HG03342 (cell line): ENCODE measurements around the gene PRKCB.
A peak's percentile ranks its signal among the peaks of the same experiment; 100 is the strongest.

Experiments
- ATAC-seq: cut with Tn5 transposase; IDR thresholded peaks from one replicate; pipeline ENCODE4 v1.9.1; 2021; ENCODE audit warnings: mild to moderate bottlenecking, moderate library complexity; ENCODE audit not compliant: unreplicated experiment

The PRKCB gene

GRCh38 chr16:23863511-23864422, 28.0 kb downstream of the PRKCB start:
- ATAC-seq, result peak; percentile 72

DNA sequence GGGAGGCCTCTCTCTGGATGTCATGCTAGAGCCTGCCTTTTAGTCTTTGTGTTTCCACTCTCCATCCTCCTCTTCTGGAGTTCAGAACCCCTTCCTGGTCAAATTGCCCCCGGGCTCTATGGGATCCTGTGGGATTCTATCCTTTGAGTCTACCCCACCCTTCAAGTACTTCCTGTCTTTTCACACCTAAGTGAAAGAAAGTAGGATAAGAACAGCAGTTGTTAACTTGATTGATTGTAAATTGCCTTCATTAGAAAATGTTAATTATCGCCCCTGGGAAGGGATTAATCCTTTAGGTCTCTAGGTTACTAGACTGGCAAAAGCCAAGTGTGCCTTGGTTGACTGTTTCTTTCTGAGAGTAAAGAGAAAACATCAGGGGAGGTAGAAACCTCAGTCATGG, 30.1 kb downstream of the PRKCB start:
- no peak for ATAC-seq

DNA sequence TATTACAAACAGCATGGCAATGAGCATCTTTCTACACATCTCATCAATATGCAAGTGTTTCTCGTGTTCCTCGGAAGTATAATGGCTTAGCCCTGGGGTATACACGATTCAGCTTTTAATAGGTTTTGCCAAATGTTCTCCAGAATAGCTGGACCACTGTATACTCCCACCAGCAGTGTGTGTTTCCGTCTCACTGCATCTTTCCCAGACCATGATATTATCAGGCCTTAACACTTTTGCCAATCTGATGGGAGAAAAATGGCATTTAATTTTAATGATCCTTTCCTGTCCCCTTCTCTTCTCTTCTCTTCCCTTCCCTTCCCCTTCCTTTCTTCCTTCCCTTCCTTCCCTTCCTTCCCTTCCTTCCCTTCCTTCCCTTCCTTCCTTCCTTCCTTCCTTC, 30.8 kb downstream of the PRKCB start:
- ATAC-seq, result no peak

DNA sequence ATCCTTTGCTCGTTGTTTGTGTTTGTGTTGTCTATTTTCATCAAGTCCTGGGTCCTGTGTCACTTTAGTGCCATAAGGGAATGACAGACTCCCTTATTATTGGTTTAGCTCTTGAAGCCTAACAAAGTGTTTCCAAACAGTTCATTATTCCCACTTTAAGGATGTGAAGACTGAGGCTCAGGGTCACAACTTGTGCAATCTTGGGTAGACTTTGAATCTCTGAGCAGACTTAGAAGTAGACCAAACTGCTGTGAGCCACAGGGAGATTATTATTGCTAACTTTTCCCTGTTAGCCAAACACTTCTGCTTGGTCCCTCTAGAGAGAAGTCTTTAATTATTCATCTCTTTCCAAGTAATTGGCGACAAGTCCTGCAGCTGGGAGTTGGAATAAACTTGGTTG, 31.8 kb downstream of the PRKCB start:
- no peak for ATAC-seq

GRCh38 chr16:23868136-23868535, 32.4 kb downstream of the PRKCB start:
- no peak for ATAC-seq

DNA sequence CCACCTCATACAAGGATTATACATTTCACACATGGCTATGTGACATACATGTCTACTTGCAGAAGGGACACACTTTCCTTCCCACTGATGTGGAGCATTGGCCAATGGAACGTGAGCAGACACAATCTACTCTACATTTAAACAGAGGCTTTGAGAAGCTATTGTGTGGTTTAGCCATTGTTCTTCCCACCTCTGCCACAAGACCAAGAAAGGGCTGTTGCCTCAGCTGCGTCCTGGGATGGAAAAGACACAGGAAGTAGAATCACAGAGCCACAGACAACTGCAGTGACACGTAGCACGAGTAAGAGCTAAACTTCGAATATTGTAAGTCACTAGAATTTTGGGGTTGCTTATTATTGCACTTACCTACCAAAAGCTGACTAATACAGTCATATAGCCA, 33.3 kb downstream of the PRKCB start:
- ATAC-seq, result no peak

DNA sequence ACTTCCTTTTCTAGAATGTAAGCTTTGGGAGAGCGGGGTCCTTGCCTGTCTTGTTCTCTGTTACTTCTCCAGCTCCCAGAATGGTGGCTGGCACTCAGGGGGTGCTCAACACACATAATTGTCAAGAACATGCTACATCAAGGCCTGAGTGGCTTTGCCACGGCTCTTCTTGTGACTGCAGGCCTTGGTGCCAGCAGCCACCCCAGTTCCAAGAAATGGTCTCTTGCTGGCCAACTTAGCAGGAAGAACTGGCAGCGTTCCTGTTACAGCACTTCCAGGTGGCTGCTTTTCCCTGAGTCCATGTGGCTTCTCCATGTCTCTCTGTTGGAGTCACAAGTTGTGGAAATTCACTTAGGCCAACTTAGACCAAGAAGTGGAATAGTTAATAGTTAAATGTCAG, 36.1 kb downstream of the PRKCB start:
- no peak for ATAC-seq

- no peak for ATAC-seq
Measured at GRCh38 chr16:23874613-23875294, 39.0 kb downstream of the PRKCB start.

GRCh38 chr16:23876256-23876896, 40.6 kb downstream of the PRKCB start:
- ATAC-seq, result no peak

GRCh38 chr16:23877107-23878070, 41.6 kb downstream of the PRKCB start:
- no peak for ATAC-seq

- ATAC-seq, result no peak
Measured at GRCh38 chr16:23879735-23880373, 44.1 kb downstream of the PRKCB start.

GRCh38 chr16:23889189-23889588, 53.4 kb downstream of the PRKCB start:
- ATAC-seq, result no peak

- no peak for ATAC-seq
Measured at GRCh38 chr16:23893986-23894385, 58.2 kb downstream of the PRKCB start.

GRCh38 chr16:23895052-23895451, 59.3 kb downstream of the PRKCB start:
- ATAC-seq, result no peak

DNA sequence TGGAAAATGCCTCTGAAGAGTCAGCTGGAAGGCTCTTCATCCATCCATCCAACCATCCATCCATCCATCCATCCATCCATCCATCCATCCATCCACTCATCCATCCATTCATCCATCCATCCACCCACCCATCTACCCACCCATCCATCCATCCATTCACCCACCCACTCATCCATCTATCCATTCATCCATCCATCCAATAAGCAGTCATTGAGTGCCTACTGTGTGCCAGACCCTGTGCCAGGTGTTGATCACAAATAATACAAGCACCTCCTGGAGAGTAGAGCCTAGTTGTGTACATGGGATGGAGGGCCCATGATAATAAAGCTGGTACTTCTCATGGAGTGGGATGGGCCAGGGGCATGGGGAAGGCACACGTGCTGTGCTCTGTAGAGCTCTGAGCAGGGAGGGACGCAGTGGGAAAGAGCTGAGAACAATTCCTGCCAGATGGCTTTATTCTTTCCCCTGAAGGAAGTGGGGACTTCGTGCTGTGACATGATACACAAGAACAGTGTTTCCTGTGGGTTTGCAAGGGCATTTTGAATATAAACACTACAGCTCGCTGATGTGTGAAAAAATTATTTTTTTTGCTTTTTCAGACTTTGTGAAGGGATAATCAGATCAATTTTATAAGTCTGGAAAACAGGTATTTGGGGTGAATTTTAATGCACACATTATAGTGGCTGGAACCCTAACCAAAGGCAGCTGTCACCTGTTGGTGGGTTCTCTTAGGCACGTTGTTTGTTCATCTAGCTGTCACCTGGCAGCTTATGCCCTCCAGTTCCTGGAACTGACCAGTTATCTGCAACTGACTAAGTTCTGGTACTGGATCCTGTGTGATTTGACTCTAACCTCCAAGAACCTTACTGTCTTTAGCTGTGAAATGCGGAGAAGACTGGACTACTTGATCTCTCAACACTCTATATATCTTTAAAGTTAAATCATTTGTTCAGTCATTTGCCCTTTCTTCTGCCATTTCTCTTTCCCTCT, 61.3 kb downstream of the PRKCB start:
- no peak for ATAC-seq

DNA sequence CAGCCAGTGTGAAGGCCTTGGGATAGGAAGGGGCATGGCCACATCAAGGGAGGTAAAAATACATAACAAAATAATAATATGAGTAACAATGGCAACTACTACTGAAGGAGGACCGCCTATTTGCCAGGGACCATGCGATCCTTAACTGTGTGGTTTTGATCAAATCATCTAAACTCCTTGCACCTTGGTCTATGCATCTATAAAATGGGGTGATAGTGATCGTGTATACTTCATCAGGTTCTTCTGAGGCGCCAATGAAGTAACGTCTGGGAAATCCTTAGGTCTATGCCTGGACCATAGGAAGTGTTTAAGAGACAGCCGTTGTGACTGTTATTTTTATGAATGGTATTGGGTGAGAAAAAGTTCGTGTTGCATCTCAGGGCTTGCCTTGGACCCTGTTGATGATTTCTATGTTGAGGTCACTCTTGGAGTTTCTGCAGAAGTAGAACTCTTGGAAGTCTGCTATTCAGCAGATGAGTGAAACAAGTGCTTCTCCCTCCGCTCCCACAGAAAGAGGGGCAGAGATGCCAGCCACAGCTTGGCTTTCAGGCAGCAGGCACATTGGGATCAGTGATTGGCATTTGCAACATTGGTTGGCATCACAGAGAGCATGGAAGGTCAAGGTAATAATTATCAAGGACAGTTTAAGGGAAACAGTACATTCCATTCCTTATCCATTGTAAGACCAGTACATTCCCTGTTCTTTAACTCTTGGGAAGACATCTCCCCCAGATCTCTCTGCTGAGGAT, 63.1 kb downstream of the PRKCB start:
- ATAC-seq, result no peak

DNA sequence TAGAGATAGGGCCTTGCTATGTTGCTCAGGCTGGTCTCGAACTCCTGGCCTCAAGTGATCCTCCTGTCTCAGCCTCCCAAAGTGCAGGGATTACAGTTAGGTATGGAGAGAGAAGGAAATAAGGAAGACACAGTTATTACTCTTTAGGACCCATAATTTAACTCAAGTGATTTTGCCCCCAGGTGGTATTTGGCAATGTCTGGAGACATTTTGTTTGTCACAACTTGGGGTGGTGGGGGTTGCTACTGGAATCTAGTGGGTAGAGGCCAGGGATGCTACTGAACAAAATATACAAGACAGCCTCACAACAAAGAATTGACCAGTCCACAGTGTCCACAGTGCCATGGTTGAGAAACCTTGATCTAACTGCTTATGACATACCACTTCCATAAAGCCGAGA, 64.1 kb downstream of the PRKCB start:
- ATAC-seq, result no peak

DNA sequence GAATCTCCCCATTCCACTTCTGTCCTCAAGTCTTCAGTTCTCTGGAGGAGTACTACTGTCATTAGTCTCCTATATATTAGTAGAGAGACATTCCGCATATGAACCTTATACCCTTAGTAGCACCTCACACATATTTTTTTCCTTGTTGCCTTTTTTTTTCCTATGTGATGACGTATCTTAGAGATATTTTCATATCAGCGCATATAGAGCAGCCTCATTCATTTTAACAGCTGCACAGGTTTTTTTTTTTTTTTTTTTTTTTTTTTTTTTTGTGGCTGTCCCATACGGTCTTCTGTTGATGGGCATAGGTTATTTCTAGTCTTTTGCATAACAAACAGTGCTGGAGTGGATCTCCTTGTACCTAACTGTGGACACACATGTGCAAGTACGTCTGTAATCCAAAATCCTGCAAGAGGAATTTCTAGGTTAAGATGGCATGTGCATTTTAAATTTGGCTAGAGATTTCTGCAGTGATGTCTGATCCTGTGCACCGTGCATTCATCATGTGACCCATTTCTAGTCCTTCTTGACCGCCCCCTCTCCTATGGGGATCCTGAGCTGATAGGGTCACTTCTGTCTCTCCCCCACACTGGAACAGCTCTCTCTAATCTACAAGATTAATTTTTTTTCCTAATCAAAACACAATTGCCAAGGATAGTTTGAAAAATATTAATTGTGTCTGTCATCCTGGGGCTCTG, 64.8 kb downstream of the PRKCB start:
- no peak for ATAC-seq
